GM10266 (cell line): ENCODE data around the gene AGBL4.

Source experiments
- DNase-seq: peaks from one replicate; pipeline ENCODE4 v3.0.0; 2012; ENCODE audit errors: extremely low spot score
- TF ChIP-seq, protein P1 (sequence below): IDR thresholded peaks from 2 replicates; pipeline ENCODE4 v1.5.1; 2012; ENCODE audit warnings: mild to moderate bottlenecking, low read depth; ENCODE audit not compliant: control insufficient read depth, insufficient read depth; ENCODE audit errors: missing control alignments

The AGBL4 gene

DNA sequence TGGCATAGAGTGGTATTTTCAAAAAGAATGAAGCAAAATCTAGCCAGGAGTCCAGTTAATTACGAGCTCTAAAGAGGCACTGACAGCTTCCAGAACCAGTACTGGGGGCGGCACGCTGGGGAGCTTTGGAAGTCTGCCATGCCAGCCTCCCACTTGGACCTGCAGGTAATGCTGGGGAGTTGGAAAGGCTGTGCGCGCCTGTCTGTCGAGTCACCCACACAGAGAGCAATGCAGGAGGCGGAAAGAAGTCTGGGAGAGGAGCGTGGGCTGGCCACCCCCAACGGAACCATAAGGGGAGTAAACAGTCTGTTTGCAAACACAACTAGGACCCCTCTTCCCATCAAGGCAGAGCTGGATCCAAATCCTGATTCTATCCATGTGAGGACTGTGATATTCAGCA, 1331.5 kb downstream of the AGBL4 start:
- DNase-seq = no peak
- TF ChIP-seq, protein P1, sequence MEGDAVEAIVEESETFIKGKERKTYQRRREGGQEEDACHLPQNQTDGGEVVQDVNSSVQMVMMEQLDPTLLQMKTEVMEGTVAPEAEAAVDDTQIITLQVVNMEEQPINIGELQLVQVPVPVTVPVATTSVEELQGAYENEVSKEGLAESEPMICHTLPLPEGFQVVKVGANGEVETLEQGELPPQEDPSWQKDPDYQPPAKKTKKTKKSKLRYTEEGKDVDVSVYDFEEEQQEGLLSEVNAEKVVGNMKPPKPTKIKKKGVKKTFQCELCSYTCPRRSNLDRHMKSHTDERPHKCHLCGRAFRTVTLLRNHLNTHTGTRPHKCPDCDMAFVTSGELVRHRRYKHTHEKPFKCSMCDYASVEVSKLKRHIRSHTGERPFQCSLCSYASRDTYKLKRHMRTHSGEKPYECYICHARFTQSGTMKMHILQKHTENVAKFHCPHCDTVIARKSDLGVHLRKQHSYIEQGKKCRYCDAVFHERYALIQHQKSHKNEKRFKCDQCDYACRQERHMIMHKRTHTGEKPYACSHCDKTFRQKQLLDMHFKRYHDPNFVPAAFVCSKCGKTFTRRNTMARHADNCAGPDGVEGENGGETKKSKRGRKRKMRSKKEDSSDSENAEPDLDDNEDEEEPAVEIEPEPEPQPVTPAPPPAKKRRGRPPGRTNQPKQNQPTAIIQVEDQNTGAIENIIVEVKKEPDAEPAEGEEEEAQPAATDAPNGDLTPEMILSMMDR = no peak

DNA sequence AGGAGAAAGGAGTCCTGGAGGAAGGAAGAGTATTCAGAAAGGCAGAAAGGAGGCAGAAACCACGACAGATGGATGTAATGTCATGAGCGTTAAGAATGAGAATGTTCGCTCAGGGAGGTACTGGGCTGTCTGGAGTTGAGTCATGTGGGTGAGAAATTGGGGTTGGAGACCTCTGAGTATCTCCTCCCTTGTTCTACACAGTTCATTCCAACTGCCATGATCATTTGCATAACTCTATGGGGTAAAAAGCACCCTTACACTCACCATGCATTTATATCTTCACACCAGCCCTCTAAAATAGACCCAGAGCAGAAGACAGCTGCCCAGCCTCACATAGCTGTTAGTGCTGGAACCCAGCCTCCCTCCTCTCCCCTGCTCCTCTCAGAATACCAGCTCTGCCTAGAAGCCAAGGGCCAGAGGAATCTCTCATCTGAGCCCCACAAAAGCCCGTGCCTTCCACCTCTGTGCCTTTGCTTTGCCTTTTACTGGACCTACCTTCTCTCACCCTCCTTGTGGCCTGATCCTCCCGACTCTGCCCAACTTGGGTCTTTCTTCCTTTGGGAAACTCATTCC, 1332.2 kb downstream of the AGBL4 start:
- DNase-seq = no peak
- TF ChIP-seq, protein P1 = no peak

DNA sequence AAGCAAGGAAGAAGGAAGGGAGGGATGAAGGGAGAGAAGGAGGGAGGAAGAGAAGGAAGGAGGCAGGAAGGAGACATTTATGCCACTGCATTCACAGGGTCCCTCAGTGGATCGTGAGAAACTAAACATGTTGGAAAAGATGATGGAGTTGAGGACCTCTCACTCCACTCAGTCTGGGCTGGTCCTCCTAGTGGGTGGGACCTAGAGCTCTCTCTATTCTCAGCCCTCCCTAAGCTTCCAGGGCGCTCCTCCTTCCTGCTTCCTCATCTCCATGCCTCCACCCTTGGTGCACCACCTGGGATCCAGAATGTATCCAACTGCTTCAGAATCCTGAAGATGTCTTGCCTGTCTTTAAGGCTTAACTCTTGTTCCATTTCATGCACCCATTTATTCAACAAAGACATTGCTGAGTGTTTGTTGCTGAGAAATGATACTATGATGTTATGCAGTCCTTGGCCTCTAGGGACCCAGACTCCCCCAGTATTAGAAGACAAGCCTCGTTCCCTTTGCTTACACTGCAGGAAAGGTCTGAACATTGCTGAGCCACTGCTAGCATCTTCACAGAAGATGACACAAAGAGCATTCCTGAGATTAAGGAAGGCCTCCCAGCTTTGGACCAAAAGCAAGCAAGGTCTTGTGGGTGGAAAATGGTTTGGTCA, 1335.5 kb downstream of the AGBL4 start:
- TF ChIP-seq, protein P1 = no peak
- DNase-seq = no peak

- TF ChIP-seq, protein P1 = no peak
- no peak for DNase-seq
These were observed 1336.3 kb downstream of the AGBL4 start for GRCh38 chr1:48687282-48688045.

DNA sequence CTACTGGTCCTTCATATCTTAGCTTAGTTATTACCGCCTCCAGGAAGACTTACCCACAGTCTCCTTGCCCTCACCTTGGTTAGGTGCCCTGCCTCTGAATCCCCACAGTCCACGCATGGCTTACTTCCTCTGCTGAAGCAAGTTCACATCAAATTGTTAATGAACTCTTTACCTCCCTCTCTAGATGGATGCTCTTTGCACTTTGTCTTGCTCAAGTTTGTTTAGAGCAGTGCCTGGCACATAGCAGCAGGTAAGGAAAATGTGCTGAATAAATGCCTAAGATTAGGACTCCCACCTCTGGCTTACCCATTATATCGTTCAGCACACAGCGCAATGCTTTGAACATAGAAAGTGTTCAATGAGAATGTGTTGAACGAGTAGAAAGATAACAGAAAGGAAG, 1337.6 kb downstream of the AGBL4 start:
- DNase-seq = no peak
- TF ChIP-seq, protein P1 = no peak

GRCh38 chr1:48684381-48684780, 1339.4 kb downstream of the AGBL4 start:
- no peak for DNase-seq
- TF ChIP-seq, protein P1 = no peak

- no peak for DNase-seq
- TF ChIP-seq, protein P1 = no peak
These were observed 1339.9 kb downstream of the AGBL4 start for GRCh38 chr1:48683839-48684238.
